ENCODE results near the gene SLC19A3.
"Not testable (repeated sequence)": the region's sequence is repeated elsewhere in the genome, so short reads cannot be mapped to it uniquely, and the experiment has no call there.

Gene SLC19A3

DNA sequence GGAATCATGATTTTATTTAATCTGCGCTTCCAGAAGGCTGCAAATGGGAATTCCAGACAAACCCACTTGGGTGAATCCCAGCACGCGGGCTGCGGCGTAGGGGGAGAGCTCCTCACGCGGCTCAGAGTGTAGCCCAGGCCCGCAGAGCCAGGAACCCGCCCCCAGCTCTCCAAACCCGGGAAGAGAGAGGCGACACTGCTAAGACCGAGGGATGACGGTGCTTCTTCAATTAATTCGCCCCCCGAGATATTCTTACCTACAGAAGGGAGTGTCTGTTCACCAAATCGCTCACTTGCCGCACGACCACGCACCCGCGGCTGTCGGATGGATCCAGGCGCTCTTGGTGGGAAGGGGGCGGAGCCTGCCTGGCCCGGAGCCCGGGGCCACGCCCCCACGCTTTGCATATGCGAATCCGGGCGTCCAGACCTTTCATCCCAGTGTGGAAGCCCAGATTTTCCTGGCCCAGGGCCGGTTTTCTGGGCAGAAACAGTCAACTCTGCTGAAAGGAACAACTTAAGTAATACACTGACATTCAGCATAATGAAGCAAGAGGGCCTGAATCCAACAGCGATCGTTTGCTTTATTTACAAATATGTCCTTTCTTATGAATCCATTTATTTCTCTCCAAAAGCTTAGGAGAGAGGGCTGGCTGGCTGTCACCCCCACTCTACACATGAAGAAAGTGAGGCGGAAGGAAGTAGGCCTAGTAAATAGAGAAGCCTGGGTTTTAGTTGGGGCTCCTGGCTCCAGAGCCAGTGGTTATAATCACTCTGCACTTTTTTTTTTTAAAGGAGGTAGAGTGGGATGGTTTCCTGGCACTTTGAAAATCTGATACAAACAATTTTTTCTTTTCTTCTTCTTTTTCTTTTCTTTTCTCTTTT, at the start of gene SLC19A3:
SLC19A3 (minus strand) TSS at position 342 of the 881 bp plus-strand sequence. CDS start 15,710 bp downstream, outside the sequence.
- WGBS (ENCODE audit: insufficient coverage, insufficient read length), result no CpG with 5 or more reads among the region's 35 CpGs
- peak within 1 kb of the TSS; percentile 25; the same call in 1 of the 2 replicates for H3K4me3 ChIP-seq (ENCODE audit: low read length)
- no peaks in the 10 kb centered on the region for H3K9me3 ChIP-seq (ENCODE audit: control insufficient read depth, insufficient read depth, low read length)
- 0 out of 2 replicates have a peak, but pooled peaks cover 2% of the 10 kb centered on the region for H3K4me1 ChIP-seq (ENCODE audit: control insufficient read depth, insufficient read depth, low read length)
- no peaks in the 10 kb centered on the region for H3K27me3 ChIP-seq (ENCODE audit: control insufficient read depth, insufficient read depth, low read length)
- no peak within 1 kb of the TSS for H3K27ac ChIP-seq (ENCODE audit: low read length)
- H3K36me3 ChIP-seq (ENCODE audit: control insufficient read depth, insufficient read depth, low read length), result no peaks in the 10 kb centered on the region
- DNase-seq (ENCODE audit: low read depth, low spot score), result peak; percentile 50

DNA sequence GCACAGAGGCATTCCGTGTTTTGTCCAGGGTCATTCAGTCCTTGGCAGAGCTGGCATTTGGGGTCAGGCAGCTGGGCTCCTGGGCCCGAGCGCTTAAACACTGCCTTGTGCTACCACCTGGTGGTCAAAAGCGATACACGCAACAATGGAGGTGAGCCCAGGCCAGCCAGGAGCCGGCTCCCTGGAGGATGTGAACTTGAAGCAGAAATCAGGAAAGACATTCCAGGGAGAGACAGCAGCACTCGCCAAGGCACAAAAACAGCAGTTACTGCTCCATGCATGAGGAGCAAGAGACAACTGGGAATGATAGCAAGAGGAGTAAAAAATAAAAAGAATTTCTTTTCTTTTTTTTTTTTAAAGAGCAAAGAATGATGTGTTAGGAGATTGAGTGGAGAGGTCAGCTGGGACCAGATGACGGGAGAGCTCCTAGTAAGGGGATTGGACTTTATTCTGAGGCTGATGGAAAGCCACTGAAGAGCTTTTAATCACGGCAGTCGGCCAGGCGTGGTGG, 48.6 kb upstream of the SLC19A3 start:
- Histone ChIP-seq H3K4me3 (ENCODE audit: low read length) (no peak overlapping the region), H3K4me1 (ENCODE audit: control insufficient read depth, insufficient read depth, low read length) (no peaks in the 10 kb centered on the region), H3K27me3 (ENCODE audit: control insufficient read depth, insufficient read depth, low read length) (no peaks in the 10 kb centered on the region), H3K27ac (ENCODE audit: low read length) (no peak overlapping the region), H3K9me3 (ENCODE audit: control insufficient read depth, insufficient read depth, low read length) (no peaks in the 10 kb centered on the region), H3K36me3 (ENCODE audit: control insufficient read depth, insufficient read depth, low read length) (no peaks in the 10 kb centered on the region)
- no CpG with 5 or more reads among the region's 11 CpGs for WGBS (ENCODE audit: insufficient coverage, insufficient read length)
- no peak for DNase-seq (ENCODE audit: low read depth, low spot score)

DNA sequence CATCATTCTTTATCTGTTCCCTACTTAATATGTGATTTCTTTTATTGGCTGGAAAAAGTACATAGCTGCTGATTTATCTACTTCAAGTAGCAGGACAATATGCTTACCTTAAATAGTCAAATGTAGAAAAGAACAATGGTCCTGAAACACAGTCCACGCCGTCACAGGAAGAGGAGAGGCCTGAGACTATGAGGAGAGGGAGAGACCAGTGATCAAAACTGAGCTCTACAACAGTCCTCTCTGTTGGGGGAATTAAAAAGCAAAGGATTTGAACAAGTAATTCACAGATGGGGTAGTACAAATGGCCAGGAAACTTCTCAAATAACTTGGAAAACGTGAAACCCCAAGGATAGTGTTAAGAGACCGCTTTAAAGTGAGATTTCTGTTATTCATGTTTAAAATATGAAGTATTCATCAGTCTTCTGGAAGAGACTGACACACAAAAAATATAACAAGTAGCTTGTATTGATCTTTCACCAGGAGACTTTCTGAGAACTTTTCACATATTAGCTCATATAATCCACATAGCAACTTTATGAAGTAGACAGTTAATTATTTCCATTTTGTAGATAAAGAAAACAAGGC, 48.1 kb upstream of the SLC19A3 start:
- no peak for DNase-seq (ENCODE audit: low read depth, low spot score)
- Histone ChIP-seq H3K27ac (ENCODE audit: low read length) (no peak overlapping the region), H3K4me3 (ENCODE audit: low read length) (no peak overlapping the region), H3K9me3 (ENCODE audit: control insufficient read depth, insufficient read depth, low read length) (no peaks in the 10 kb centered on the region), H3K27me3 (ENCODE audit: control insufficient read depth, insufficient read depth, low read length) (no peaks in the 10 kb centered on the region), H3K4me1 (ENCODE audit: control insufficient read depth, insufficient read depth, low read length) (no peaks in the 10 kb centered on the region), H3K36me3 (ENCODE audit: control insufficient read depth, insufficient read depth, low read length) (no peaks in the 10 kb centered on the region)
- WGBS (ENCODE audit: insufficient coverage, insufficient read length), result no CpG with 5 or more reads among the region's 4 CpGs

- Histone ChIP-seq H3K27me3 (ENCODE audit: control insufficient read depth, insufficient read depth, low read length) (no peaks in the 10 kb centered on the region), H3K4me3 (ENCODE audit: low read length) (no peak overlapping the region), H3K36me3 (ENCODE audit: control insufficient read depth, insufficient read depth, low read length) (no peaks in the 10 kb centered on the region), H3K9me3 (ENCODE audit: control insufficient read depth, insufficient read depth, low read length) (no peaks in the 10 kb centered on the region), H3K4me1 (ENCODE audit: control insufficient read depth, insufficient read depth, low read length) (peaks cover 2% of the 10 kb centered on the region; the same call in 1 of the 2 replicates), H3K27ac (ENCODE audit: low read length) (no peak overlapping the region)
- no peak for DNase-seq (ENCODE audit: low read depth, low spot score)
- WGBS (ENCODE audit: insufficient coverage, insufficient read length), result no CpG with 5 or more reads among the region's 6 CpGs
These were observed 44.1 kb upstream of the SLC19A3 start for GRCh38 chr2:227761740-227762476.

DNA sequence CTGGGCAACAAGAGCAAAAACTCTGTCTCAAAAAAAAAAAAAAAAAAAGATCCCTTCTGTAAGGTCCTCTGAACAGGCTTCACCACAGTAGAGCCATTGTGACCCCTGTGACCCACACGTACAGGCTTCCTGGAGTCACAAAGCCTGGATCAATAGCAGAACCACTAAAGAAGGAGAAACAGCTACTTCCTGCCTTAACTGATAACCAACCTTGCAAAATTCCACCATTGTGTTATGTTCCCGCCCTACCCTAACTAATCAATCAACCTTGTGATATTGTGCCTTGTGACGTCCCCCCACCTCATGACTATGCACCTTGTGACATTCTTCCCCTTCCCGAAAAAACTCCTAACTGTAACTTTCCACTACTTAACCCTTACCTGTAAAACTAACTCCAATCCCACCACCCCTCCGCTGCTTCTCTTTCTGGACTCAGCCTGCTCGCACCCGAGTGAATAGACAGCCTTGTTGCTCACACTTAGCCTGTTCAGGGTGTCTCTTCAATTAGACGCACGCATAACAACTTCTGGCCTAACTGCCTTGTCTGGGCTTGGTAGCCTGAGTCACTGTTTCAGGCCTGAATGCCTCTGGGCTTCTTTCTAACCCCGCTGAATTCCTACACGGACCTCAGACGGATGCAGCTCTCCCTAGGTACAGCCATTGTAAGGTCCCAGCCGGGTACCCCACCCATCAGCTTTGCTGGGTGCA, 41.7 kb upstream of the SLC19A3 start:
- Histone ChIP-seq H3K9me3 (ENCODE audit: control insufficient read depth, insufficient read depth, low read length) (no peaks in the 10 kb centered on the region), H3K27me3 (ENCODE audit: control insufficient read depth, insufficient read depth, low read length) (no peaks in the 10 kb centered on the region), H3K4me3 (ENCODE audit: low read length) (no peak overlapping the region), H3K36me3 (ENCODE audit: control insufficient read depth, insufficient read depth, low read length) (no peaks in the 10 kb centered on the region), H3K27ac (ENCODE audit: low read length) (no peak overlapping the region), H3K4me1 (ENCODE audit: control insufficient read depth, insufficient read depth, low read length) (peaks cover 2% of the 10 kb centered on the region; the same call in 1 of the 2 replicates)
- WGBS (ENCODE audit: insufficient coverage, insufficient read length), result 100% methylated on average over 2 of the region's 13 CpGs
- DNase-seq (ENCODE audit: low read depth, low spot score), result no peak

- WGBS (ENCODE audit: insufficient coverage, insufficient read length), result no CpG with 5 or more reads among the region's 4 CpGs
- DNase-seq (ENCODE audit: low read depth, low spot score); H3K27me3 ChIP-seq (ENCODE audit: control insufficient read depth, insufficient read depth, low read length); H3K4me1 ChIP-seq (ENCODE audit: control insufficient read depth, insufficient read depth, low read length); H3K4me3 ChIP-seq (ENCODE audit: low read length); H3K36me3 ChIP-seq (ENCODE audit: control insufficient read depth, insufficient read depth, low read length); H3K9me3 ChIP-seq (ENCODE audit: control insufficient read depth, insufficient read depth, low read length); H3K27ac ChIP-seq (ENCODE audit: low read length): not testable (repeated sequence)
These were observed 38.4 kb upstream of the SLC19A3 start for GRCh38 chr2:227756261-227756660.

DNA sequence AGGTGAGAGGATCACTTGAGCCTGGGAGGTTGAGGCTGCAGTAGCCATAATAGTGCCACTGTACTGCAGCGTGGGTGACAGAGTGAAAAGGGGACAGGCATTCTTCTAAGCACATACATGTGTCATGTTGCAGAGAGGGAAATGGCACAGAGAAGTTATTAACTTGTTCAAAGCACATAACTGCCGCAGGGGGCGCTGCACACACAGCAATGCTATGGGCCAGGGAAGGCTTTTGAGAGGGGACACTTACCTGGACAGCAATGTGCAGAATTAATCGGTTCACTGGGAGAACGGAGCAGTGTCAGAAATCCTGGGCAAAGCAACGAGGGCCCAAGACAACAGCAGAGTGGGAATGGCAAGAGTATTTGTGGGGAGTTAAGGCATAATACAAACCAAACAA, 30.3 kb upstream of the SLC19A3 start:
- no CpG with 5 or more reads among the region's 6 CpGs for WGBS (ENCODE audit: insufficient coverage, insufficient read length)
- DNase-seq (ENCODE audit: low read depth, low spot score), result no peak
- H3K9me3 ChIP-seq (ENCODE audit: control insufficient read depth, insufficient read depth, low read length), result no peaks in the 10 kb centered on the region
- no peak overlapping the region for H3K27ac ChIP-seq (ENCODE audit: low read length)
- no peaks in the 10 kb centered on the region for H3K36me3 ChIP-seq (ENCODE audit: control insufficient read depth, insufficient read depth, low read length)
- H3K4me1 ChIP-seq (ENCODE audit: control insufficient read depth, insufficient read depth, low read length), result no peaks in the 10 kb centered on the region
- no peak overlapping the region for H3K4me3 ChIP-seq (ENCODE audit: low read length)
- H3K27me3 ChIP-seq (ENCODE audit: control insufficient read depth, insufficient read depth, low read length), result no peaks in the 10 kb centered on the region

DNA sequence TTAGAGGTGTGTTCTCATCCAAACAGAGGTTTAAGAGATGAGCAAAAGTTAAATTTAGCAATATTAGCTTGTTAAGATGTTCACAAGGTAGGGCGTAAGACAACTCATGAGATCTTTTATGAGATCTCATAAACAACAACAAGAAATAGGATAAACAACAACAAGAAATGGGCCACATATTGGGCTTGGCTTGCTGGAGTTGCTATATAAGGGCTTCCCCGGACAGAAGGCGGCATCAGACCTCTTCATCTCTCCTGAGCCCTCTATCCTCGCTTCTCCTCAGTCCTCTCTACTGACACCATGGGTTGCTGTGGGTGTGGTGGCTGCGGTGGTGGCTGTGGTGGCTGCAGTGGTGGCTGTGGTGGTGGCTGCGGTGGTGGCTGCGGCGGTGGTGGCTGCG, 27.8 kb upstream of the SLC19A3 start, which contains the start of gene SCYGR8:
SCYGR8 (plus strand) TSS at position 301 of the 400 bp plus-strand sequence; CDS start at position 301, 0 bp downstream.
- H3K27me3 ChIP-seq (ENCODE audit: control insufficient read depth, insufficient read depth, low read length), result no peaks in the 10 kb centered on the region
- no peaks in the 10 kb centered on the region for H3K9me3 ChIP-seq (ENCODE audit: control insufficient read depth, insufficient read depth, low read length)
- no peak for DNase-seq (ENCODE audit: low read depth, low spot score)
- WGBS (ENCODE audit: insufficient coverage, insufficient read length), result no CpG with 5 or more reads among the region's 9 CpGs
- H3K36me3 ChIP-seq (ENCODE audit: control insufficient read depth, insufficient read depth, low read length), result no peaks in the 10 kb centered on the region
- H3K4me1 ChIP-seq (ENCODE audit: control insufficient read depth, insufficient read depth, low read length), result no peaks in the 10 kb centered on the region
- no peak within 1 kb of the TSS for H3K4me3 ChIP-seq (ENCODE audit: low read length)
- no peak within 1 kb of the TSS for H3K27ac ChIP-seq (ENCODE audit: low read length)

DNA sequence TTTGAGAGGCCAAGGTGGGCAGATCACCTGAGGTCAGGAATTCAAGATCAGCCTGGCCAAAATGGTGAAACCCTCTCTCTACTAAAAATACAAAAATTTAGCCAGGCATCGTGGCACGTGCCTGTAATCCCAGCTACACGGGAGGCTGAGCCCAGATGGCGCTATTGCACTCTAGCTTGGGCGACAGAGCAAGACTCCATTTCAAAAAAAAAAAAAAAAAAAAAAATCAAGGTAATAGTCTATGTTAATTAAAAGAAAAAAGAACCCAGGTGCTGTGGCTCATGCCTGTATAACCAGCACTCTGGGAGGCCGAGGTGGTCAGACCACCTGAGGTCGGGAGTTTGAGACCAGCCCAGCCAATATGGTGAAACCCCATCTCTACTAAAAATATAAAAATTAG, 22.9 kb upstream of the SLC19A3 start:
- H3K4me3 ChIP-seq (ENCODE audit: low read length); H3K36me3 ChIP-seq (ENCODE audit: control insufficient read depth, insufficient read depth, low read length); H3K9me3 ChIP-seq (ENCODE audit: control insufficient read depth, insufficient read depth, low read length); H3K27me3 ChIP-seq (ENCODE audit: control insufficient read depth, insufficient read depth, low read length); H3K4me1 ChIP-seq (ENCODE audit: control insufficient read depth, insufficient read depth, low read length); DNase-seq (ENCODE audit: low read depth, low spot score); H3K27ac ChIP-seq (ENCODE audit: low read length): not testable (repeated sequence)
- WGBS (ENCODE audit: insufficient coverage, insufficient read length), result no CpG with 5 or more reads among the region's 7 CpGs

DNA sequence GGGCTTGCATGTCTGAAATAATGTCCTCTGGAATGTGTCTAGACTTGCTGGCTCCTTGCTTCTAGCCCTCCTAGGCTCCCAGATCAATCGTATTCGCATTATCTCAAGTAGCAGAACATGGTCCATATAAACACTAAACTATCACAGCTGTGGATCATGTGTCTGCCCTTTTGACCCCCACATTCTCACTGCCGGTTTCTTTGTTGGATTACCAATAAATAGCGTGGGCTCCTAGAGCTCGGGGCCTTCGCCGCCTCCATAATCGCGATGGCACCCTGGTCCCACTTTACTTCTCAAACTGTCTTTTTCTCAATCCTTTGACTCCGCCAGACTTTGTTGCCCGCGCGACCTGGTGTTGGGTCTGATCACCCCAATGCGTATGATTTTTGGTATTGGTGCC, 21.5 kb upstream of the SLC19A3 start:
- Histone ChIP-seq H3K27me3 (ENCODE audit: control insufficient read depth, insufficient read depth, low read length) (no peaks in the 10 kb centered on the region), H3K4me3 (ENCODE audit: low read length) (no peak overlapping the region), H3K4me1 (ENCODE audit: control insufficient read depth, insufficient read depth, low read length) (no peaks in the 10 kb centered on the region), H3K9me3 (ENCODE audit: control insufficient read depth, insufficient read depth, low read length) (no peaks in the 10 kb centered on the region), H3K27ac (ENCODE audit: low read length) (no peak overlapping the region), H3K36me3 (ENCODE audit: control insufficient read depth, insufficient read depth, low read length) (no peaks in the 10 kb centered on the region)
- whole genome bisulfite sequencing (ENCODE audit: insufficient coverage, insufficient read length), result no CpG with 5 or more reads among the region's 14 CpGs
- DNase-seq (ENCODE audit: low read depth, low spot score), result no peak
